ENCODE data around the gene HAUS1.
A peak's percentile ranks its signal among the peaks of the same experiment; 100 is the strongest.

Gene HAUS1

GRCh38 chr18:46171331-46171730 is 67.1 kb downstream of the HAUS1 start:
- no peak for TF ChIP-seq CTCF (conservative IDR thresholded peaks at IDR 0.05)
- no peak overlapping the region for H3K27ac ChIP-seq

DNA sequence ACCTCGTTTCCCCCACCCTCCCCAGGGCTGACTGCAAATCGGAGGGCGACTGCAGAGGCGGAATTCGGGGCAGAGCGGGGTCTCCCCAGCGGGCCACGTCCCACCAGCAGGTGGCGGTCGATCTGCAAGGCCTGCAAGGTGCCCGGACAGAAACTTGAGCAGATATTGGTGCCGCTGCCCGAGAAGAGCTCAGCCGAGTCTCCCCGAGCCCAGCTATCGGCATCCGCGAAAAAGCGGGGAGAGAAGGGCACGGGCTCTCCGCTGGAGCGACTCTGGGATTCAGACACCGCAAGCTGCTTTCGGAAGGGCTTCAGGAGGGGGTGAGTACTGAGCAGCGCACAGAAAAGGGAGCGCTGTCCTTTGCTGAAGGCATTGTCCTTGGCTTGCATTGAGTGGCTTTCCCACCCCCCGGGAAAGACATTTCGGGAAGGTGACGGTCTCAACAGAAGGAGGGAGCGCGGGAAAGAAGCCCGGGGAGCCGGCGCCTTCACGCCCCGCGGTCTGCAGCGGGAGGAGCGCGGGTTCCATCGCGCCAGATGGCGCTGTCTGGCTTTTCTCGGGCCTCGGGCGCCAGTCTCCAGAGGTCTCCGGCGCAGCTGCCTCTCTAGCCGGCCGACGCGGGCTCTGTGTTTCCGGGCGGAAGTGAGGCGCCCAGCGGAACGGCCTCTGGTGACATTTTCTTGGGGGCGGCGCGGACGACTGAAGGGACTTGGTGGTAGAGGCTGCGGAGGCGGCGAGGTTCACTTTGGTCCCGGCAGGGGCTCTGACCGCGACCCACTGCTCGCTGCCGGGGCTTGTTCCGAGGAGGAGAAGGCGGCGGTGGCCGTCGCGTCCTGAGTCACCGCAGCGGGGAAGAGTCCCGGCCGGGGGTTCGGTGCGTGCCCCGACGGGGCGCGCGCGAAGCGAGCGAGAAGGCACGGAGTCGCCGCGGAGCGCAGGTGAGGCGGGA is 69.5 kb downstream of the HAUS1 start:
- TF ChIP-seq CTCF (conservative IDR thresholded peaks at IDR 0.05) = peak; percentile 94
- peak overlapping the region; percentile 91 for H3K27ac ChIP-seq

- peak overlapping the region; percentile 91 for H3K27ac ChIP-seq
- TF ChIP-seq CTCF (conservative IDR thresholded peaks at IDR 0.05) = no peak
These were observed 70.3 kb downstream of the HAUS1 start for GRCh38 chr18:46174342-46175041.

DNA sequence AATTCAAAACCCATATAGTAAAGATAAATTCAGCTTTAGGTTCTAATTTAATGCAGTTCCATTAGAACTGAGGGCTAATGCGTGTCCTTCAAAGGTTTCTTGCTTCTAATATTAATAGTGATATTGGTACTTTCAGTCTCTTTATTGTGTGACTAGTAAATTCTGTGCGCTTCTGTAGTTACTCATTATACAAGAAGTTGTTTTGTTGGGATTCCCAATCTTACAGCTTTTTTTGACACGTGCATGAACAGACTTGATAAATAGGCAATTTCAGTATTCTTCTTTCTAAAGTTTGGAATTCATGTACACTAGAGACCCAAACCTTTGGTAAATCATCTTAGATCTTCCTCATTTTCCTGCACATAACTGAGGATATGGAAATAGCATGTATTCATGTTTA is 71.8 kb downstream of the HAUS1 start:
- TF ChIP-seq CTCF (conservative IDR thresholded peaks at IDR 0.05) = no peak
- no peak overlapping the region for H3K27ac ChIP-seq
